H4 (cell line): ENCODE measurements around the gene CC2D2B. TPM values are rescaled to one million over a fixed set of nuclear protein-coding genes. Genes with fewer than 3 reads are reported as not detected.

ENCODE experiments used
- total RNA-seq: library from RNA; depleted of rRNA; stranded (reverse); fragments of >200 nt; shearing (Covaris generic); gene quantifications from 2 replicates; pipeline ENCODE4 v1.2.3, GENCODE V29; 2014; rRNA removed

The CC2D2B gene
- total RNA-seq, 1 experiment from 2014 or later: not detected

Other genes starting within 250 kb of the CC2D2B start
- gene TCTN3, start 214.0 kb upstream of the CC2D2B start, total RNA-seq: 46.9 and 57.8 TPM in 2 replicates
- 0.12 TPM in 1 of 2 replicates, not detected in the other for gene ENTPD1, start 151.8 kb upstream of the CC2D2B start, total RNA-seq
- gene CCNJ, start 135.6 kb downstream of the CC2D2B start, total RNA-seq: 5.0 and 6.6 TPM in 2 replicates
- 4.5 and 4.7 TPM in 2 replicates for gene ZNF518A, start 222.3 kb downstream of the CC2D2B start, total RNA-seq